Measurements from ENCODE around the gene DCC. TPM values are rescaled to one million over a fixed set of nuclear protein-coding genes. Genes with fewer than 3 reads are reported as not detected.

DCC gene
- total RNA-seq, 1 experiment from 2014 or later = not detected

GRCh38 chr18:52553441-52553840 lies 213.4 kb downstream of the DCC start:
- H3K9me2 ChIP-seq (ENCODE audit: insufficient read depth) = no peaks in the 10 kb centered on the region
- POLR2A ChIA-PET = no interaction called here
- CTCF ChIA-PET = no interaction called here

More at GRCh38 chr18:52553441-52553840, 213.4 kb downstream of the DCC start:
- Histone ChIP-seq H3K4me2 (ENCODE audit: low read length) (no peak overlapping the region), H3K79me2 (ENCODE audit: insufficient read depth, low read length) (no peaks in the 10 kb centered on the region), H3K27ac (ENCODE audit: low read depth, low read length) (no peak overlapping the region), H3K4me1 (ENCODE audit: control insufficient read depth in 1 of 2, insufficient read depth in 2 of 2, low read length in 2 of 2) (no peaks in the 10 kb centered on the region), H3K4me3 (replicated peaks in 1 of 2; ENCODE audit: low read depth in 1 of 2, low read length in 2 of 2) (no peak overlapping the region), H3K36me3 (ENCODE audit: control insufficient read depth in 1 of 2, insufficient read depth in 2 of 2, low read length in 2 of 2) (no peaks in the 10 kb centered on the region), H3K27me3 (ENCODE audit: insufficient read depth, low read length) (no peaks in the 10 kb centered on the region), H4K20me1 (ENCODE audit: insufficient read depth) (no peaks in the 10 kb centered on the region), H3K9me3 (ENCODE audit: control insufficient read depth in 1 of 2, insufficient read depth in 1 of 2, low read depth in 1 of 2, low read length in 2 of 2) (peaks cover 5 to 23% of the 10 kb centered on the region in 2 experiments; a peak in 2 of 4 replicates), H3K9ac (ENCODE audit: low read length) (no peak overlapping the region), H2AFZ (ENCODE audit: low read depth, low read length, poor library complexity, severe bottlenecking) (no peak overlapping the region)
- intact Hi-C loops (cut with micrococcal nuclease) = loop anchor here (10.0 kb wide), 1 partner anchor 61 kb away; no protein-coding TSS in a partner anchor
- no peak for TF ChIP-seq SIN3A (IDR thresholded peaks at IDR 0.05; ENCODE audit: low read depth)
- TF ChIP-seq ATF3 (IDR thresholded peaks at IDR 0.05) = no peak
- no peak for TF ChIP-seq ZNF274 (IDR thresholded peaks at IDR 0.05; ENCODE audit: low read depth, low read length)
- no peak for TF ChIP-seq JUND (IDR thresholded peaks at IDR 0.05)
- TF ChIP-seq ZBTB33 (IDR thresholded peaks at IDR 0.05; ENCODE audit: extremely low read depth, insufficient replicate concordance, low read length) = no peak
- TF ChIP-seq ZFX (IDR thresholded peaks at IDR 0.05) = no peak
- TF ChIP-seq YY1 (IDR thresholded peaks at IDR 0.05; ENCODE audit: extremely low read depth, insufficient replicate concordance, low read depth, low read length) = no peak
- no peak for TF ChIP-seq CTCF (IDR thresholded peaks at IDR 0.05 in 2 of 3, conservative IDR thresholded peaks at IDR 0.05 in 1 of 3; ENCODE audit: borderline replicate concordance in 1 of 3, insufficient read depth in 1 of 3, low read depth in 2 of 3, low read length in 2 of 3)
- no peak for TF ChIP-seq EZH2 (IDR thresholded peaks at IDR 0.05)
- no peak for TF ChIP-seq SP1 (IDR thresholded peaks at IDR 0.05; ENCODE audit: low read depth)
- no peak for TF ChIP-seq POLR2A (IDR thresholded peaks at IDR 0.05; ENCODE audit: borderline replicate concordance, extremely low read depth, insufficient read depth, insufficient read length)
- TF ChIP-seq SRF (IDR thresholded peaks at IDR 0.05; ENCODE audit: low read depth) = no peak
- no peak for TF ChIP-seq FOSL1 (IDR thresholded peaks at IDR 0.05; ENCODE audit: low read depth)
- no peak for TF ChIP-seq ELF1 (IDR thresholded peaks at IDR 0.05; ENCODE audit: borderline replicate concordance, low read depth)
- TF ChIP-seq CBX3 (IDR thresholded peaks at IDR 0.05; ENCODE audit: low read depth) = no peak
- TF ChIP-seq RAD21 (IDR thresholded peaks at IDR 0.05; ENCODE audit: low read depth) = no peak
- no TSS peak for BruUV-seq (replicated peaks)
- RAD21 ChIA-PET (ENCODE audit: low non-redundant PET in 1 of 2, low total read pairs in 2 of 2, uncharacterized antibody in 2 of 2, unreplicated experiment in 2 of 2) = no interaction called here
- DNase-seq (ENCODE audit: low read depth, low spot score) = no peak
- no peak for ATAC-seq

Measured in HCT116 (cell line).